ENCODE results near the gene GAK. TPM values are rescaled to one million over a fixed set of nuclear protein-coding genes. Genes with fewer than 3 reads are reported as not detected.

Gene GAK
- polyA plus RNA-seq, 1 donor from 2014 or later, result 58.8 TPM

DNA sequence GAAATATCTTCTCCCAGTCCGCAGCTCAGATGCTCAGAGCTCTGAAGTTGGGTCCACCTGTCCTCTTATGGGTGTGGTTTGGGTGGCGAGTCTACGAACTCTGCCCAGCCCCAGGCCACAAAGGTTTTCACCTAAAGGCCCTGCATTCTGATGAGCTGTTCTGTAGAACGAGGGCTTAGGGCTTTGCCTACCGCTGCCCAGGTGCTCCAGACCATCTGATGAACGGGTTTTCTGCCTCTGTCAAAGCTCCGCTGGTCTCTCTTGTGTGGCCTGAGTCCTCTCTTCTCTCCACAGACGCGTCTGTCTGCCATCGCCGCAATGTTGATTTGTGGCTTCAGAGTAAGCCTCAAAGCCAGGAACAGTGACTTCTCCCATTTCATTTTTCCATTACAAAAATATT, 77.8 kb downstream of the GAK start:
- Histone ChIP-seq H3K27ac (ENCODE audit: low read length) (no peak overlapping the region), H3K27me3 (ENCODE audit: insufficient read depth, low read depth, low read length) (no peaks in the 10 kb centered on the region), H3K79me2 (replicated peaks; ENCODE audit: insufficient read depth, low read length) (no peaks in the 10 kb centered on the region), H3K9me3 (ENCODE audit: low read length) (no peaks in the 10 kb centered on the region), H3K9ac (ENCODE audit: low read length) (no peak overlapping the region), H3K4me2 (ENCODE audit: low read length) (no peak overlapping the region), H2AFZ (ENCODE audit: low read depth, low read length) (no peak overlapping the region), H3K9me2 (ENCODE audit: insufficient read depth, low read length) (no peaks in the 10 kb centered on the region), H3F3A (ENCODE audit: insufficient read depth, low read length, poor library complexity, severe bottlenecking) (no peaks in the 10 kb centered on the region), H3K4me3 (ENCODE audit: low read length) (no peak overlapping the region), H3K36me3 (ENCODE audit: insufficient read depth, low read length) (no peaks in the 10 kb centered on the region), H4K20me1 (ENCODE audit: insufficient read depth) (no peaks in the 10 kb centered on the region)
- TF ChIP-seq EP300 (conservative IDR thresholded peaks at IDR 0.05; ENCODE audit: poor library complexity, severe bottlenecking) (no peak), TAF1 (IDR thresholded peaks at IDR 0.05; ENCODE audit: low read depth) (no peak), EZH2 (IDR thresholded peaks at IDR 0.05; ENCODE audit: borderline replicate concordance, insufficient read depth, low read length, poor library complexity, severe bottlenecking) (no peak), MXI1 (conservative IDR thresholded peaks at IDR 0.05; ENCODE audit: poor library complexity, severe bottlenecking) (no peak), CTCF (IDR thresholded peaks at IDR 0.05; ENCODE audit: poor library complexity, severe bottlenecking) (no peak), SMC3 (conservative IDR thresholded peaks at IDR 0.05; ENCODE audit: poor library complexity) (no peak), RAD21 (conservative IDR thresholded peaks at IDR 0.05) (no peak)
- TF ChIP-seq, protein P1, sequence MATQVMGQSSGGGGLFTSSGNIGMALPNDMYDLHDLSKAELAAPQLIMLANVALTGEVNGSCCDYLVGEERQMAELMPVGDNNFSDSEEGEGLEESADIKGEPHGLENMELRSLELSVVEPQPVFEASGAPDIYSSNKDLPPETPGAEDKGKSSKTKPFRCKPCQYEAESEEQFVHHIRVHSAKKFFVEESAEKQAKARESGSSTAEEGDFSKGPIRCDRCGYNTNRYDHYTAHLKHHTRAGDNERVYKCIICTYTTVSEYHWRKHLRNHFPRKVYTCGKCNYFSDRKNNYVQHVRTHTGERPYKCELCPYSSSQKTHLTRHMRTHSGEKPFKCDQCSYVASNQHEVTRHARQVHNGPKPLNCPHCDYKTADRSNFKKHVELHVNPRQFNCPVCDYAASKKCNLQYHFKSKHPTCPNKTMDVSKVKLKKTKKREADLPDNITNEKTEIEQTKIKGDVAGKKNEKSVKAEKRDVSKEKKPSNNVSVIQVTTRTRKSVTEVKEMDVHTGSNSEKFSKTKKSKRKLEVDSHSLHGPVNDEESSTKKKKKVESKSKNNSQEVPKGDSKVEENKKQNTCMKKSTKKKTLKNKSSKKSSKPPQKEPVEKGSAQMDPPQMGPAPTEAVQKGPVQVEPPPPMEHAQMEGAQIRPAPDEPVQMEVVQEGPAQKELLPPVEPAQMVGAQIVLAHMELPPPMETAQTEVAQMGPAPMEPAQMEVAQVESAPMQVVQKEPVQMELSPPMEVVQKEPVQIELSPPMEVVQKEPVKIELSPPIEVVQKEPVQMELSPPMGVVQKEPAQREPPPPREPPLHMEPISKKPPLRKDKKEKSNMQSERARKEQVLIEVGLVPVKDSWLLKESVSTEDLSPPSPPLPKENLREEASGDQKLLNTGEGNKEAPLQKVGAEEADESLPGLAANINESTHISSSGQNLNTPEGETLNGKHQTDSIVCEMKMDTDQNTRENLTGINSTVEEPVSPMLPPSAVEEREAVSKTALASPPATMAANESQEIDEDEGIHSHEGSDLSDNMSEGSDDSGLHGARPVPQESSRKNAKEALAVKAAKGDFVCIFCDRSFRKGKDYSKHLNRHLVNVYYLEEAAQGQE (IDR thresholded peaks at IDR 0.05; ENCODE audit: borderline replicate concordance), result no peak

DNA sequence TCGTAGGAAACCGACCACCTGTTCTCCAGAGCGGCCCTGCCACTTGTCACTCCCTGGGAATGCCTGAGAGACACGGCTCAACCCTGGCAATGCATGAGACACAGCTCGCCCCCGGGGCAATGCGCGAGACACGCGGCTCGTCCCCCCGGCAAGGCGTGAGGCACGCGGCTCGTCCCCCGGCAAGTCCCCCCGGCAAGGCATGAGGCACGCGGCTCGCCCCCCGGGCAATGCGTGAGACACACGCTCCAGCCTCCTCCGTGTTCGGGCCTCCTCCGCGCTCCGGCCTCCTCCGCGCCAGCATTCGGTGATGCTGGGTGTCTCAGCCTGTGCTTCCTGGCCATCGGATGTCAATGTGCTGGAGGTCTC, 78.7 kb downstream of the GAK start:
- Histone ChIP-seq H2AFZ (ENCODE audit: low read depth, low read length) (no peak overlapping the region), H3K4me3 (ENCODE audit: low read length) (no peak overlapping the region), H3K4me2 (ENCODE audit: low read length) (no peak overlapping the region), H3F3A (ENCODE audit: insufficient read depth, low read length, poor library complexity, severe bottlenecking) (no peaks in the 10 kb centered on the region), H3K27me3 (ENCODE audit: insufficient read depth, low read depth, low read length) (no peaks in the 10 kb centered on the region), H3K9ac (ENCODE audit: low read length) (no peak overlapping the region), H3K9me2 (ENCODE audit: insufficient read depth, low read length) (no peaks in the 10 kb centered on the region), H3K9me3 (ENCODE audit: low read length) (no peaks in the 10 kb centered on the region), H4K20me1 (ENCODE audit: insufficient read depth) (no peaks in the 10 kb centered on the region), H3K36me3 (ENCODE audit: insufficient read depth, low read length) (no peaks in the 10 kb centered on the region), H3K27ac (ENCODE audit: low read length) (no peak overlapping the region), H3K79me2 (replicated peaks; ENCODE audit: insufficient read depth, low read length) (no peaks in the 10 kb centered on the region)
- TF ChIP-seq POLR2AphosphoS5 (IDR thresholded peaks at IDR 0.05), result no peak
- TF ChIP-seq SMC3 (conservative IDR thresholded peaks at IDR 0.05; ENCODE audit: poor library complexity), result no peak
- no peak for TF ChIP-seq TAF1 (IDR thresholded peaks at IDR 0.05; ENCODE audit: low read depth)
- TF ChIP-seq, protein P1 (IDR thresholded peaks at IDR 0.05; ENCODE audit: borderline replicate concordance), result no peak
- no peak for TF ChIP-seq EP300 (conservative IDR thresholded peaks at IDR 0.05; ENCODE audit: poor library complexity, severe bottlenecking)
- TF ChIP-seq EZH2 (IDR thresholded peaks at IDR 0.05; ENCODE audit: borderline replicate concordance, insufficient read depth, low read length, poor library complexity, severe bottlenecking), result no peak
- no peak for TF ChIP-seq RAD21 (conservative IDR thresholded peaks at IDR 0.05)
- no peak for TF ChIP-seq CTCF (IDR thresholded peaks at IDR 0.05; ENCODE audit: poor library complexity, severe bottlenecking)
- no peak for TF ChIP-seq MXI1 (conservative IDR thresholded peaks at IDR 0.05; ENCODE audit: poor library complexity, severe bottlenecking)
